Lung (tissue), 13 donors: ENCODE measurements around the gene PGBD1. TPM values are rescaled to one million over a fixed set of nuclear protein-coding genes. Genes with fewer than 3 reads are reported as not detected.

Experiments used
- ATAC-seq: fragments of 200-7000 bp; cut with Tn5 transposase; one replicate; pipeline ENCODE4 v1.9.1; 2020; ENCODE audit warnings: moderate number of reproducible peaks; ENCODE audit not compliant: insufficient read depth, low FRiP score
- DNase-seq, 3 donors: peaks; one replicate each; pipeline ENCODE4 v3.0.0-alpha.2; 2013 to 2017
- H3K27ac ChIP-seq, 2 donors: one replicate each; pipeline ENCODE4 v1.5.1; 2013; ENCODE audit warnings: mild to moderate bottlenecking in 2 of 2, moderate library complexity in 2 of 2, control low read depth in 1 of 2, inconsistent platforms in 1 of 2, low read depth in 1 of 2, low read length in 1 of 2
- H3K27me3 ChIP-seq, 3 donors: one replicate each; pipeline ENCODE4 v1.5.1; 2013; ENCODE audit warnings: low read length in 2 of 3; ENCODE audit not compliant: control insufficient read depth in 3 of 3, insufficient read depth in 3 of 3
- H3K36me3 ChIP-seq, 4 donors: one replicate each; pipeline ENCODE4 v1.5.1; 2013; ENCODE audit warnings: low read length in 4 of 4, mild to moderate bottlenecking in 1 of 4, moderate library complexity in 1 of 4; ENCODE audit not compliant: control insufficient read depth in 4 of 4, insufficient read depth in 4 of 4
- H3K4me1 ChIP-seq, 5 donors: one replicate each; pipeline ENCODE4 v1.5.1; 2013; ENCODE audit warnings: low read length in 5 of 5, mild to moderate bottlenecking in 2 of 5, moderate library complexity in 1 of 5; ENCODE audit not compliant: control insufficient read depth in 5 of 5, insufficient read depth in 5 of 5
- H3K4me3 ChIP-seq: one replicate; pipeline ENCODE4 v1.5.1; 2013; ENCODE audit warnings: mild to moderate bottlenecking, control low read depth, moderate library complexity
- H3K9ac ChIP-seq, 2 donors: one replicate each; pipeline ENCODE4 v1.5.1; 2013; ENCODE audit warnings: low read length in 2 of 2, control low read depth in 1 of 2; ENCODE audit not compliant: insufficient read depth in 1 of 2
- H3K9me3 ChIP-seq, 4 donors: one replicate each; pipeline ENCODE4 v1.5.1; 2013; ENCODE audit warnings: low read length in 3 of 4, mild to moderate bottlenecking in 1 of 4, moderate library complexity in 1 of 4; ENCODE audit not compliant: control insufficient read depth in 4 of 4, insufficient read depth in 3 of 4
- WGBS, 2 donors: extraction: QIAGEN DNeasy Blood & Tissue Kit; methylation state at CpG; one replicate each; pipeline ENCODE4 v1.1.7; 2013; 5-methylcytosine and 5-hydroxymethylcytosine counted together
- polyA plus RNA-seq, 2 donors: library from polyadenylated mRNA; stranded (reverse); fragments of 200-250 nt; gene quantifications; one replicate each; pipeline ENCODE4 v1.2.1, GENCODE V29; 2013
- small RNA-seq: library from RNA; depleted of rRNA; stranded (forward); fragments of <200 nt; gene quantifications from one replicate; pipeline ENCODE3, GENCODE V24; 2014; ENCODE audit warnings: low replicate concordance
- total RNA-seq, 2 donors: library from RNA; depleted of rRNA in 1 of 2; stranded (reverse); fragments of >200 nt in 1 of 2; gene quantifications; one replicate each; pipeline ENCODE4 v1.2.1, GENCODE V29; 2014 to 2021
- TF ChIP-seq, protein P1 (sequence below): IDR thresholded peaks from 2 replicates; pipeline ENCODE4 v1.5.1; 2012; ENCODE audit warnings: mild to moderate bottlenecking; ENCODE audit errors: control extremely low read depth, extremely low read depth
- donor health status: control.
- donor health status: control.
- donor health status: Bipolar disorder and iron deficiency.
- donor health status: healthy.
- donor health status: DM: yes; HTN: yes; CAD: no.

Gene PGBD1
- total and polyA plus RNA-seq, 4 donors, result 1.8 to 5.8 (median 3.1) TPM

- Histone ChIP-seq H3K27ac (no peak overlapping the region), H3K9me3 (no peaks in the 10 kb centered on the region), H3K36me3 (no peaks in the 10 kb centered on the region), H3K4me3 (no peak overlapping the region), H3K9ac (no peak overlapping the region), H3K27me3 (peaks cover 0 to 2% (median 0%) of the 10 kb centered on the region in 3 donors), H3K4me1 (peaks cover 0 to 28% (median 9%) of the 10 kb centered on the region in 5 donors)
- ATAC-seq (no peak), DNase-seq (no peak)
- TF ChIP-seq, protein P1, sequence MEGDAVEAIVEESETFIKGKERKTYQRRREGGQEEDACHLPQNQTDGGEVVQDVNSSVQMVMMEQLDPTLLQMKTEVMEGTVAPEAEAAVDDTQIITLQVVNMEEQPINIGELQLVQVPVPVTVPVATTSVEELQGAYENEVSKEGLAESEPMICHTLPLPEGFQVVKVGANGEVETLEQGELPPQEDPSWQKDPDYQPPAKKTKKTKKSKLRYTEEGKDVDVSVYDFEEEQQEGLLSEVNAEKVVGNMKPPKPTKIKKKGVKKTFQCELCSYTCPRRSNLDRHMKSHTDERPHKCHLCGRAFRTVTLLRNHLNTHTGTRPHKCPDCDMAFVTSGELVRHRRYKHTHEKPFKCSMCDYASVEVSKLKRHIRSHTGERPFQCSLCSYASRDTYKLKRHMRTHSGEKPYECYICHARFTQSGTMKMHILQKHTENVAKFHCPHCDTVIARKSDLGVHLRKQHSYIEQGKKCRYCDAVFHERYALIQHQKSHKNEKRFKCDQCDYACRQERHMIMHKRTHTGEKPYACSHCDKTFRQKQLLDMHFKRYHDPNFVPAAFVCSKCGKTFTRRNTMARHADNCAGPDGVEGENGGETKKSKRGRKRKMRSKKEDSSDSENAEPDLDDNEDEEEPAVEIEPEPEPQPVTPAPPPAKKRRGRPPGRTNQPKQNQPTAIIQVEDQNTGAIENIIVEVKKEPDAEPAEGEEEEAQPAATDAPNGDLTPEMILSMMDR, result no peak
- whole genome bisulfite sequencing, 2 donors, result 59 to 76% methylated on average over 2 of the region's 2 CpGs
These were observed 70.1 kb downstream of the PGBD1 start for GRCh38 chr6:28351493-28351925.

Small RNA genes lying within 50 kb of the gene (small RNA-seq; reads per million reads assigned to genes)
- gene AL021997.1 (not detected), gene AL021997.2 (not detected)

Other genes starting within 250 kb of the PGBD1 start
- gene ZNF165, start 201.0 kb upstream of the PGBD1 start, total RNA-seq, result 1 to 10 TPM; 2.6 to 4.0 TPM
- 1 to 10 TPM; 2.1 to 5.2 TPM for gene ZNF165, start 201.0 kb upstream of the PGBD1 start, polyA plus RNA-seq
- 1 to 10 TPM; 5.0 to 7.1 TPM for gene ZSCAN16, start 157.0 kb upstream of the PGBD1 start, total RNA-seq
- gene ZSCAN16, start 157.0 kb upstream of the PGBD1 start, polyA plus RNA-seq, result 10 to 100 TPM in 1 of 2 donors, 1 to 10 TPM in 1; 4.5 to 10.2 TPM
- gene ZKSCAN8, start 139.7 kb upstream of the PGBD1 start, total RNA-seq, result 10 to 100 TPM; 13.6 to 40.5 TPM
- 1 to 10 TPM; 3.8 to 3.9 TPM for gene ZKSCAN8, start 139.7 kb upstream of the PGBD1 start, polyA plus RNA-seq
- gene ZSCAN9, start 56.3 kb upstream of the PGBD1 start, total RNA-seq, result 10 to 100 TPM in 1 of 2 donors, 1 to 10 TPM in 1; 9.4 to 16.8 TPM
- gene ZSCAN9, start 56.3 kb upstream of the PGBD1 start, polyA plus RNA-seq, result 1 to 10 TPM; 7.2 to 8.9 TPM
- gene ZKSCAN4, start 29.3 kb upstream of the PGBD1 start, total RNA-seq, result 1 to 10 TPM; 5.8 to 8.2 TPM
- 1 to 10 TPM; 2.3 to 2.6 TPM for gene ZKSCAN4, start 29.3 kb upstream of the PGBD1 start, polyA plus RNA-seq
- 1 to 10 TPM in 1 of 2 donors, under 1 TPM in 1; 0.85 to 1.1 TPM for gene NKAPL, start 22.3 kb upstream of the PGBD1 start, total RNA-seq
- gene NKAPL, start 22.3 kb upstream of the PGBD1 start, polyA plus RNA-seq, result 1 to 10 TPM in 1 of 2 donors, under 1 TPM in 1; 0.81 to 1.4 TPM
- 10 to 100 TPM in 1 of 2 donors, 1 to 10 TPM in 1; 7.8 to 31.1 TPM for gene ZSCAN26, start 14.4 kb upstream of the PGBD1 start, total RNA-seq
- 1 to 10 TPM; 4.6 to 6.4 TPM for gene ZSCAN26, start 14.4 kb upstream of the PGBD1 start, polyA plus RNA-seq
- 10 to 100 TPM; 10.7 to 13.1 TPM for gene ZSCAN31, start 54.6 kb downstream of the PGBD1 start, total RNA-seq
- gene ZSCAN31, start 54.6 kb downstream of the PGBD1 start, polyA plus RNA-seq, result 1 to 10 TPM; 5.6 to 7.4 TPM
- 10 to 100 TPM in 1 of 2 donors, 1 to 10 TPM in 1; 4.5 to 13.2 TPM for gene ZKSCAN3, start 68.4 kb downstream of the PGBD1 start, total RNA-seq
- gene ZKSCAN3, start 68.4 kb downstream of the PGBD1 start, polyA plus RNA-seq, result 1 to 10 TPM; 1.1 to 1.7 TPM
- 10 to 100 TPM in 1 of 2 donors, 1 to 10 TPM in 1; 5.8 to 17.7 TPM for gene ZSCAN12, start 118.2 kb downstream of the PGBD1 start, total RNA-seq
- 1 to 10 TPM; 1.4 to 1.8 TPM for gene ZSCAN12, start 118.2 kb downstream of the PGBD1 start, polyA plus RNA-seq
- gene ZSCAN23, start 161.9 kb downstream of the PGBD1 start, total RNA-seq, result 10 to 100 TPM in 1 of 2 donors, 1 to 10 TPM in 1; 3.0 to 17.2 TPM
- under 1 TPM; 0.18 to 0.66 TPM for gene ZSCAN23, start 161.9 kb downstream of the PGBD1 start, polyA plus RNA-seq
- gene GPX6, start 234.2 kb downstream of the PGBD1 start, total RNA-seq, result 1 to 10 TPM in 1 of 2 donors, not detected in 1; 1.1 TPM
- not detected for gene GPX6, start 234.2 kb downstream of the PGBD1 start, polyA plus RNA-seq
- not detected for gene GPX5, start 244.3 kb downstream of the PGBD1 start, total RNA-seq
- gene GPX5, start 244.3 kb downstream of the PGBD1 start, polyA plus RNA-seq, result not detected